CD4-positive, alpha-beta T cell treated with Interleukin-10 for 1 hour (primary cell): ENCODE data around the gene CHST8.

Experiments used
- DNase-seq: peaks from one replicate; pipeline ENCODE4 v3.0.0-alpha.2; 2020

The CHST8 gene

GRCh38 chr19:33620611-33621010, 1.1 kb upstream of the CHST8 start:
- no peak for DNase-seq

GRCh38 chr19:33621065-33621785, 528 bp upstream of the CHST8 start:
- no peak for DNase-seq

DNA sequence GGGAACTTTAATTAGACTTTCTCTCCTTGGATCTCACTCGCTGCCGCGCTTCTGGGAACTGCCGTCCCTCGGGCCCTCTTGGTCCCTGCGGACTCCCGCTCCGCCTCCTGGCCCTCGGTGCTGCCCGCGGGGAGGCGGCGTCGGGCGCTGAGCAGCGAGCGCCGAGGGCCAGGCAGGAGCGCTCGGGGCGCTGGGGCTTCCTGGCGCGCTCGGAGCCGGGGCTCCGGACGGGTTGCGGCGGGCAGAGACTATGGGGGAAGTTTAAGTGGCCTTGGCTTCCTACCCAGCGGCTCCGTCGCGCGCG, 704 bp downstream of the CHST8 start:
- DNase-seq: no peak

GRCh38 chr19:33622809-33623511, 1.2 kb downstream of the CHST8 start:
- no peak for DNase-seq

- DNase-seq: no peak
Measured at GRCh38 chr19:33624586-33624985, 2.8 kb downstream of the CHST8 start.

DNA sequence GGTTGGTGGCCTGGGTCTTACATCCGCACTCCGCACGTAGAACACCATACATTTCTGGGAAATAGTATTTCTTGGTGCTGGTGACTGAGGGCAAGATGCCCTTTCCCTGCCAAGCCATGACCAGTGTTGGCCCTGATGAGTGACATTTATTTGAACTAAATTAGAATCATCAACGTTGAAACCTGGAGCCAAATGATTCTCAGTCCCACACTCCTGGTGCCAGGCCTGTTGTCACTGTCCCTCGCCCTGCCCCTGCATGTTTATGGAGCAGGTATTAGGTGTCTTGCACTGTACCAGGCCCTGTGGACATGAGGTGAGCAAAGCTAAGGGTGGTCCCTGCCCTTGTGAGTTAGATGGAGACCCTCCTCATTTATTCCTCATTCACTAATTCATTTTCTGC, 5.8 kb downstream of the CHST8 start:
- no peak for DNase-seq

GRCh38 chr19:33627962-33628839, 6.4 kb downstream of the CHST8 start:
- no peak for DNase-seq

GRCh38 chr19:33628921-33629825, 7.4 kb downstream of the CHST8 start:
- DNase-seq: no peak

- no peak for DNase-seq
Measured at GRCh38 chr19:33629826-33630375, 8.1 kb downstream of the CHST8 start.

- no peak for DNase-seq
Measured at GRCh38 chr19:33630880-33631608, 9.3 kb downstream of the CHST8 start.

GRCh38 chr19:33631609-33631973, 9.8 kb downstream of the CHST8 start:
- no peak for DNase-seq

GRCh38 chr19:33634361-33635091, 12.8 kb downstream of the CHST8 start:
- no peak for DNase-seq

DNA sequence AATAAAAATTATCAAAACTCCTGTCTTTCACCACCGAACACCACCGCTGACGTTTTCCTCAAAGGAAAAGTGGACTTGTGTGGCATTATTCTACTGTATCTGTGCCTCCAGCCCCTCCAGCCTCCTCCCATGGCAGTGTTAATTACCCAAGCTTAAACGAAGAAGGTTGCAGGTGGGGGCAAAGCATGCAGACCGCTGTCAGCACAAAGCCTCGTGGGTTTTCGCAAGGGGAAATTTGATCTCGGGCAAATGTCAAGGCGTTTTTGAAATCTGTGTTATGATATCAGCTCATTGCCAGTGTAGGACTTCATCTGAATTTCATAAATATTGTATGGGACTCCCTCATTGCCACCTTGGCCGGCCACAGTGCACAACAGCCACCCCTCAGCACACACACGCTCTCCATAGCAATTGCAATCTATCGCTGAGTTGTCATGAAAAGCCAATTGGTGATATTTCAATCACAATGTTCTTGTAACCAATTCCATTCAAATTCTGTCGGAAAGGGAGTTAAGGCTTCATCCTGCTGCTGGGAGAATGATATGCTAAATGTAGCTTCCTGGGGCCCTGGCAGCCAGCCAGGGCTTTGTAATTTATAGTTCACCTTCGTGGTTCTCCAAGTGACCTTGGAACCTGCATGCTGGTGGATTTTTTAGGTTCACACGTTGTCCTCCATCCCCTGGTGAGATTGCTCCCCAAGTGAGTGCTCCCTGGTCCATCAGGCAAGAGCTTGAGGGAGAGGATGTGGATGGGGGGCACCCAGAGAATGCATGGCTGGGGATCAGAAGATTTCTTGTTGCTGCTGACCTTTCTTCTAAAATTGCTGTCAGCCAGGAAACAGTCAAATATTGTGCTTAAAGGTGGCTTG, 16.6 kb downstream of the CHST8 start:
- no peak for DNase-seq

DNA sequence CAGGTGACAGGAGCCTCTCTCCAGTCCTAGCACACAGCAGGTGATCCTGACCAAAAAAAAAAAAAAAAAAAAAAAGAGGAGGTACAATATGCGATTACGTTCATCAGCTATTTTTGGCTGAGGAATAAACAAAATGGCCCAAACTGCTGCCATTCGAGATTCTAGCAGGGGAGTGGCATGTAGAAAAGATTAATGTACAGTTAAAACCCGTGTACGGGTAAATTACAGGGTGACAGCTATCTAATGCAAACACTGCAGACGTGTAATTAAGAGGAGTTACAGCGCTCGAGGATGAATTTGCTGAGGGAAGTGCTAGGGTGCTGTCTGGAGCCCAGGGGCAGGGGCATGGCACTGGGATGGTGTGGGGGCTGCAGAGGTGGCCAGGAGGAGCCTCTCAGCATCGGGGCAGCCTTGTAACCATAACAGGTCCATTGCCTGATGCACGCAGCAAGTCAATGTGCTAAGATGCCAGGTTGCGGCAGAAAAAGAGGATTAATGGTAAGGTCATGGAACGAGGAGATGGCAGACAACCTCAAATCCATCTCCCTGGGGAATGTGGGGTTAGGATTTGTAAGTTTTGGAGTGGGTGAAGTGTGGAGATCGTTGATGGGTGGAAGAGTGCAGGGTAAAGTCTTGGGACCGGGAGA, 17.4 kb downstream of the CHST8 start:
- DNase-seq: no peak

DNA sequence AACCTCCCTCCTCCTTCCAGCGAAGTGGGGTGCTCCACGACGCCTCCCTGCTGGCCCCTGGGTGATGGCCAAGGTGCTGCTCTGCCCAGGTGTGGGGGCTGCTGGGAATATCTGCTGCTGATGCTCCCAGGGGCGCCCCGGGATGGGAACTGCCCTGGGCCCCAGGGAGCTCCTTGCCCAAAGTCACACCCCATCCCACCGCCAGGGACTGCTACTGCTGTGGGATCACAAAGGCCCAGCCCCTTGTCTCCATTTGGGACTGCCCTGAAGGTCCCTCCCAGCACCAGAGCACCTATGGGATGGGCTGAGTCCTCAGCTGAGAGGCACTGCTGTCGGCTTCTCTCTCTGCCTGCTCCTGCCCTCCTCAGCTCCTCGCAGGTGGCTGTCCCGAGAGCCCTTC, 19.0 kb downstream of the CHST8 start:
- DNase-seq: no peak

DNA sequence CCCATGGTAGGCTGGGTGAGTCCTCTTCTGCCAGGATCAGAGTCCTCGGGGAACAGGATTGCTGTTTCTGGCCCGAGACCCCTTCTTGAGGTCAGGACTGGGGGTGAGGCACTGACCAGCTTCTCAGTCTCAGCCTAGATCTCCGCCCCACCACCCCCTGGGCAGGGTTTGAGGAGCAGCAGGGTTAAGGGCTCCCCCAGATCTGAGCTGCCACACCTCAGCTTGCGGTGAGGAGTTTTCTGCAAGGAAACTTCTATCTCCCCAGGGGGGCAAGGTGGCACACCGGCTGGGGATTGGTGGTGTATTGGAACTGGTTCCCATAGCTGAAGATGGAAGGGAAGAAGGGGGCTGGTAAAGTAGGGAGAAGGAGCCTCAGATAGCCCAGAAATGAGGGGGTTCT, 19.5 kb downstream of the CHST8 start:
- DNase-seq: no peak

- DNase-seq: no peak
Measured at GRCh38 chr19:33641956-33642498, 20.3 kb downstream of the CHST8 start.

DNA sequence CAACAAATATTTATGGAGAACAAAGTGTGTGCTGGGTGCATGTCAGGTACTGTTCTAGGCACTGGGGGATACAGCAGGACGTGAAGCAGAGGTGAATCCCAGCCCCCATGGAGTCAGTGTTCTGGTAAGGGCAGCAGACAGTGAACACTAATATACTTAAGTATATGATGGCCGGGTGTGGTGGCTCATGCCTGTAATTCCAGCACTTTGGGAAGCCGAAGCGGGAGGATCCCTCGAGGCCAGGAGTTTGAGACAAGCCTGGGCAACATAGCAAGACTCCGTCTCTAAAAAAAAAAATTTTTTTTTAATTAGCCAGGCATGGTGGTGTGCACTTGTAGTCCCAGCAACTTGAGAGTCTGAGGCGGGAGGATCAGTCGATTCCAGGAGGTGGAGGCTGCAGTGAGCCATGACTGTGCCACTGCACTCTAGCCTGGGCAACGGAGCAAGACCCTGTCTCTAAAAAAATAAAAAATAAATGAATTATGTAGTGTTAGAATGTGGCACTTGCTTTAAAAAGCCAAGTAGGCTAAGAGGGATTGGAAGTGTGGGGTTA, 22.6 kb downstream of the CHST8 start:
- DNase-seq: no peak

DNA sequence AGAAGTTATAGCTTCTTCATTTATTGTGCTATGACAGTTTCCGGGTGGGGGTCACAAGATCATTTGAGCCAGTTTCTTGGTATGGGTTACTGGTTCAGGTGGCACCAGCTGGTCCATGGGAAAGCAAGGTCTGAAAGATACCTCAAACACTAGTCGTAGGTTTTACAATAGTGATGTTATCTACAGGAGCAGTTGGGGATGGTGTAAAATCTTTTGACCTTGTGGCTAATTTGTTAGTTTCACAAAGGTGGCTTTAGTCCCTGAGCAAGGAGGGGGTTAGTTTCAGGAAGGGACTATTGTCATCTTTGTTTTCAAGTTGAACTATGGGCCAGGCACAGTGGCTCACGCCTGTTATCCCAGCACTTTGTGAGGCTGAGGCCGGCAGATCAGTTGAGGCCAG, 24.6 kb downstream of the CHST8 start:
- no peak for DNase-seq
